GM18858 (cell line): ENCODE measurements around the gene AUTS2.
A peak's percentile ranks its signal among the peaks of the same experiment; 100 is the strongest.
"Not testable (repeated sequence)": the region's sequence is repeated elsewhere in the genome, so short reads cannot be mapped to it uniquely, and the experiment has no call there.

ENCODE experiments used
- ATAC-seq: cut with Tn5 transposase; IDR thresholded peaks from one replicate; pipeline ENCODE4 v1.9.1; 2021; ENCODE audit not compliant: unreplicated experiment

Gene AUTS2

GRCh38 chr7:70714506-70715038 lies 1116.3 kb downstream of the AUTS2 start:
- ATAC-seq: no peak

- ATAC-seq: no peak
Measured at GRCh38 chr7:70717553-70718329, 1119.5 kb downstream of the AUTS2 start.

- ATAC-seq: no peak
Measured at GRCh38 chr7:70719125-70719524, 1120.8 kb downstream of the AUTS2 start.

GRCh38 chr7:70720191-70720873 lies 1122.1 kb downstream of the AUTS2 start:
- ATAC-seq: no peak

GRCh38 chr7:70721500-70721899 lies 1123.2 kb downstream of the AUTS2 start:
- no peak for ATAC-seq

GRCh38 chr7:70723339-70723738 lies 1125.1 kb downstream of the AUTS2 start:
- no peak for ATAC-seq

- ATAC-seq: no peak
Measured at GRCh38 chr7:70725448-70725847, 1127.2 kb downstream of the AUTS2 start.

GRCh38 chr7:70726294-70726693 lies 1128.0 kb downstream of the AUTS2 start:
- no peak for ATAC-seq

GRCh38 chr7:70726951-70727378 lies 1128.7 kb downstream of the AUTS2 start:
- peak; percentile 73 for ATAC-seq

GRCh38 chr7:70727861-70728260 lies 1129.6 kb downstream of the AUTS2 start:
- no peak for ATAC-seq

GRCh38 chr7:70728872-70729552 lies 1130.7 kb downstream of the AUTS2 start:
- ATAC-seq: no peak

GRCh38 chr7:70729553-70730157 lies 1131.4 kb downstream of the AUTS2 start:
- ATAC-seq: not testable (repeated sequence)

GRCh38 chr7:70730451-70731110 lies 1132.3 kb downstream of the AUTS2 start:
- ATAC-seq: no peak

GRCh38 chr7:70733090-70733489 lies 1134.8 kb downstream of the AUTS2 start:
- ATAC-seq: no peak

- no peak for ATAC-seq
Measured at GRCh38 chr7:70734411-70734810, 1136.1 kb downstream of the AUTS2 start.

- no peak for ATAC-seq
Measured at GRCh38 chr7:70735313-70735712, 1137.0 kb downstream of the AUTS2 start.

GRCh38 chr7:70736715-70737460 lies 1138.6 kb downstream of the AUTS2 start:
- ATAC-seq: no peak

- no peak for ATAC-seq
Measured at GRCh38 chr7:70738151-70738885, 1140.0 kb downstream of the AUTS2 start.

GRCh38 chr7:70739646-70740210 lies 1141.5 kb downstream of the AUTS2 start:
- ATAC-seq: no peak
